Mammary epithelial cell (primary cell): ENCODE results near the gene RPGRIP1L.

ENCODE experiments used
- CTCF ChIP-seq, 2 donors: IDR thresholded peaks in 1 of 2; conservative IDR thresholded peaks in 1 of 2; 2 replicates each; pipeline ENCODE4 v1.5.1; 2011 to 2012; ENCODE audit warnings: inconsistent platforms in 2 of 2, low read length in 2 of 2, mild to moderate bottlenecking in 2 of 2, control low read depth in 1 of 2, low read depth in 1 of 2; ENCODE audit not compliant: insufficient read depth in 1 of 2; ENCODE audit errors: extremely low read depth in 1 of 2
- EZH2 ChIP-seq: IDR thresholded peaks from 2 replicates; pipeline ENCODE4 v1.6.1; 2012; ENCODE audit warnings: low read length, inconsistent platforms, borderline replicate concordance

DNA sequence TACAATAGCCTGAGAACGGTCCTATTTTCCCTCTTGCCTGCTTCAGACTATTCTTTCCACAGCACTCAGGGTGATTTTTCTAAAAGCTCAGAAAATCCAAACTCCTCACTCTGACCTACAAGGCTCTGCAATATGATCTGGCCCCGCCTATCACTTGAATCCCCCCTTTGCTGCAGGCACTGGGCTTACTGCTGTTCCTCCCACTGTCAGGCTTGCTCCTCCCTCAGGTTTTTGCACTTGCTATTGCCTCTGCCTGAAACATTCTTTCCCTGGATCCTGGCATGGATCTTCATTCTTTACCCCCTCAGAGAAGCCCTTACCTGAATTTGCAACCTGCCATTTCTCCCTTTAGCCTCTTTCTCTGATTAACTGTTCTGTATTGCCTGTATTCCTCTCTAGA, 52.3 kb downstream of the RPGRIP1L start:
- TF ChIP-seq CTCF (conservative IDR thresholded peaks at IDR 0.05 in 1 of 2, IDR thresholded peaks at IDR 0.05 in 1 of 2; ENCODE audit: extremely low read depth in 1 of 2, insufficient read depth in 1 of 2, low read depth in 1 of 2, low read length in 2 of 2) (no peak), EZH2 (no peak)
